RWPE2 (cell line): ENCODE measurements around the gene DCBLD2.

Experiments
- ATAC-seq: fragments of 200-7000 bp; cut with Tn5 transposase; 3 replicates; pipeline ENCODE4 v1.9.1; 2021; ENCODE audit warnings: low read depth
- DNase-seq: peaks from one replicate; pipeline ENCODE4 v3.0.0-alpha.2; 2020; ENCODE audit warnings: low spot score
- H3K27ac ChIP-seq: fragments of 450-650 bp; 2 replicates; pipeline ENCODE4 v1.5.1; 2017; ENCODE audit warnings: mild to moderate bottlenecking; ENCODE audit not compliant: poor library complexity, severe bottlenecking
- H3K27me3 ChIP-seq: fragments of 250-450 bp; sonication (Bioruptor Pico); 2 replicates; pipeline ENCODE4 v1.5.1; 2021; ENCODE audit warnings: mild to moderate bottlenecking, moderate library complexity; ENCODE audit not compliant: insufficient read depth, poor library complexity, severe bottlenecking
- H3K36me3 ChIP-seq: fragments of 250-450 bp; sonication (Bioruptor Pico); 2 replicates; pipeline ENCODE4 v1.5.1; 2020; ENCODE audit warnings: low read depth, mild to moderate bottlenecking, moderate library complexity
- H3K4me1 ChIP-seq: fragments of 250-450 bp; sonication (Bioruptor Pico); 2 replicates; pipeline ENCODE4 v1.5.1; 2021; ENCODE audit warnings: mild to moderate bottlenecking, moderate library complexity; ENCODE audit not compliant: insufficient read depth, poor library complexity, severe bottlenecking
- H3K4me3 ChIP-seq: fragments of 250-450 bp; sonication (Bioruptor Pico); 2 replicates; pipeline ENCODE4 v1.5.1; 2021; ENCODE audit warnings: mild to moderate bottlenecking, moderate library complexity; ENCODE audit not compliant: severe bottlenecking
- H3K9me3 ChIP-seq: fragments of 250-450 bp; sonication (Bioruptor Pico); 2 replicates; pipeline ENCODE4 v1.5.1; 2021; ENCODE audit warnings: mild to moderate bottlenecking, moderate library complexity; ENCODE audit not compliant: severe bottlenecking
- TF ChIP-seq, protein P1 (sequence below): fragments of 450-650 bp; IDR thresholded peaks from one replicate; pipeline ENCODE4 v1.5.1; 2017; ENCODE audit warnings: mild to moderate bottlenecking, moderate library complexity; ENCODE audit not compliant: poor library complexity, severe bottlenecking

DCBLD2 gene

DNA sequence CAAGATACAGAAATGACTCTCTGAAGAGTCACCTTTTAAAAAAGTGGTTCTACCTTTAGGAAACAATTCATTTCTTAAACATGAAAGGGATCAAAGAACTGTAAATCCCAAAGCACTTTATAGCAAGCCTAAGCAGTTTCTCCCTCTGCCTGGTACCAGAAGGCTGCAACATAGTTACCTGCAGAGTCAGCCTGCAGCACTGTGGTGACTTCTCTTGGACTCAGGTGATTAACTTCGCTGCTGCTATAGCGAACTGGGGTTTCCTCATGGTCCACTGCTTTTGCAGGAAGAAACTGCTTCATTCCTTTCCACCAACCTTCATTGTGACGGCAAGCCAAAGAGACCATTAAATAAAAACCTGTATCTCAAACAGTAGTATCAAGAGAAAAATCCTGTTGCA, 101.1 kb downstream of the DCBLD2 start:
- H3K4me3 ChIP-seq, result no peak overlapping the region
- H3K27ac ChIP-seq, result no peak overlapping the region
- DNase-seq (no peak), ATAC-seq (no peak)
- peaks cover 98% of the 10 kb centered on the region for H3K36me3 ChIP-seq
- TF ChIP-seq, protein P1, sequence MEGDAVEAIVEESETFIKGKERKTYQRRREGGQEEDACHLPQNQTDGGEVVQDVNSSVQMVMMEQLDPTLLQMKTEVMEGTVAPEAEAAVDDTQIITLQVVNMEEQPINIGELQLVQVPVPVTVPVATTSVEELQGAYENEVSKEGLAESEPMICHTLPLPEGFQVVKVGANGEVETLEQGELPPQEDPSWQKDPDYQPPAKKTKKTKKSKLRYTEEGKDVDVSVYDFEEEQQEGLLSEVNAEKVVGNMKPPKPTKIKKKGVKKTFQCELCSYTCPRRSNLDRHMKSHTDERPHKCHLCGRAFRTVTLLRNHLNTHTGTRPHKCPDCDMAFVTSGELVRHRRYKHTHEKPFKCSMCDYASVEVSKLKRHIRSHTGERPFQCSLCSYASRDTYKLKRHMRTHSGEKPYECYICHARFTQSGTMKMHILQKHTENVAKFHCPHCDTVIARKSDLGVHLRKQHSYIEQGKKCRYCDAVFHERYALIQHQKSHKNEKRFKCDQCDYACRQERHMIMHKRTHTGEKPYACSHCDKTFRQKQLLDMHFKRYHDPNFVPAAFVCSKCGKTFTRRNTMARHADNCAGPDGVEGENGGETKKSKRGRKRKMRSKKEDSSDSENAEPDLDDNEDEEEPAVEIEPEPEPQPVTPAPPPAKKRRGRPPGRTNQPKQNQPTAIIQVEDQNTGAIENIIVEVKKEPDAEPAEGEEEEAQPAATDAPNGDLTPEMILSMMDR, result no peak
- no peaks in the 10 kb centered on the region for H3K9me3 ChIP-seq
- no peaks in the 10 kb centered on the region for H3K27me3 ChIP-seq
- no peaks in the 10 kb centered on the region for H3K4me1 ChIP-seq

DNA sequence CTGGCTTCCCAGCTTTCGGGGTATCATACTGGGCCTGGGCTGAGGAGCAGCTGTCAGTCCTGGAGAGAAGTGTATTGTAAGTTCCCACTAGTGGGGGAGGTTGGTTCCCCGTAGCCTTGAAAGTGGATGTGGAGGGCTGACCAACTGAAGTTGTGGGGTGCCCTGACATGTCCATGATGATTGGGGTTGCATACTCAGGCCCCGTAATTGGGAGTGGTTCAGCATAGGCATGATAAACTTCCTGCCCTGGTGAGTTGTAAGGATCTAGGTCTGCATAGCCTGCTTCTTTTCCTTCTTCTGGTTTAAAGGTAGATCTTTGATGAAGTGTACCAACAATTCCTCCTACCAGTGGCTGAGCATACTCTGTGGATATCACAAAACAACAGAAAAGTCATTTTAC, 102.0 kb downstream of the DCBLD2 start:
- no peaks in the 10 kb centered on the region for H3K9me3 ChIP-seq
- H3K27ac ChIP-seq, result peak overlapping the region; percentile 15
- H3K27me3 ChIP-seq, result no peaks in the 10 kb centered on the region
- no peaks in the 10 kb centered on the region for H3K4me1 ChIP-seq
- TF ChIP-seq, protein P1, result no peak
- no peak overlapping the region for H3K4me3 ChIP-seq
- H3K36me3 ChIP-seq, result peaks cover 95% of the 10 kb centered on the region
- peak; percentile 25; the same call in 1 of the 3 replicates for ATAC-seq
- DNase-seq, result no peak

DNA sequence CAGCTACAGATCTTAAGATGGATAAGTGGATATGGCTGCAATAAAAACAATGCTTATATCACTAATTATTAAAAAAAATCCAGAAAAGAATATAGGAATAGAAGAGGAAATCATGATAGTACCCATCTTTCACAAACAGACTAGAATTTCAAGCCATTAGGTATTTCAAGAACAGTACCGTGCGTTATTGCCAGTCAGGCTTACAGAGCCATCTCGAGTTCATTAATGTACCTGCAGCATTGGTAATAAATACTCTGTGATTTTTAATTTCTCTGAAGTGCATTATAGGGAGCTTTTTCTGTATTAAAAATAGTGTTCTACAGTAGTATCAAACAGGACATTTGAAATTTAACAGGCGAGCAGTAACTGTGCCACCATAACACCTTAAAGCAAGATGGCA, 102.7 kb downstream of the DCBLD2 start:
- no peak overlapping the region for H3K4me3 ChIP-seq
- H3K27me3 ChIP-seq, result no peaks in the 10 kb centered on the region
- no peaks in the 10 kb centered on the region for H3K4me1 ChIP-seq
- no peak for ATAC-seq
- H3K36me3 ChIP-seq, result peaks cover 88% of the 10 kb centered on the region
- H3K27ac ChIP-seq, result peak overlapping the region; percentile 15
- no peaks in the 10 kb centered on the region for H3K9me3 ChIP-seq
- DNase-seq, result no peak
- TF ChIP-seq, protein P1, result peak; percentile 6

DNA sequence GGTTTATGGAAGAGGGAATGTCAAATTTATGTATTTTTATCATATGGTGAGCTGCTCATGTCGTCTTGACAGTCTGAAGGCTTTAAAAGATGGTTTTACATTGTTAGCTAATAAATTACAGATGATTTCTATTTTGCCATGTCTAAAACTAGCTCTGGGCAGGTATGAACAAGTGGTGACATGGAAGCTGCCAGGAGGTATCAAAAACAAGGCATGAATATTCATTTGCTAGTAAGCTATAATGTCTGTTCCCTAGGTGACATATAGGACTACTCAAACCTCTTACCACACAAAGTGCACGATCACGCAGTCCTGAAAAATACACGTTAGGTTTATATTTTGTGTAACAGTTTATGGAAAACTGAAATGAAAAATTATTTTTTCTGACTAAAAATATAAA, 103.6 kb downstream of the DCBLD2 start:
- Histone ChIP-seq H3K36me3 (peaks cover 79% of the 10 kb centered on the region), H3K4me3 (no peak overlapping the region), H3K4me1 (no peaks in the 10 kb centered on the region), H3K27me3 (no peaks in the 10 kb centered on the region), H3K27ac (no peak overlapping the region), H3K9me3 (no peaks in the 10 kb centered on the region)
- TF ChIP-seq, protein P1, result no peak
- ATAC-seq (no peak), DNase-seq (no peak)

DNA sequence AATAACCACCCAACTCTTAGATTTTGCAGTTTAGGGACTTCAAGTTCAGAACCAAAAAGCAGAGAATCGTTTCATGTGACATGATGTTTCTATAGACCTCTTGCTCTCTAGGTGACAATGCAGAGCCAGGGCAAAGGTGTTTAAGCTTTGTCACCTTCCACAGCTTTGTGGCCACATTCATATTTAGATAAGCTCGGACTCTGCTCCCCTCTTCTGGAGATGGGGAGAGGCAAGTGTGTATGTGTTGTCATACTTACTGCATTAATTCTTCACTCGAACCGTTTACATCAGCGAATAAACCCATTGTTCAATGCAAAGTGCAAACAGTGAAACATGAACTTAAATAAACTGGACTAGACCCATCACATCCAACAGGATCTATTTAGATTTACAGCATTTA, 105.2 kb downstream of the DCBLD2 start:
- TF ChIP-seq, protein P1, result no peak
- Histone ChIP-seq H3K27ac (no peak overlapping the region), H3K4me1 (no peaks in the 10 kb centered on the region), H3K9me3 (no peaks in the 10 kb centered on the region), H3K4me3 (no peak overlapping the region), H3K27me3 (no peaks in the 10 kb centered on the region), H3K36me3 (peaks cover 63% of the 10 kb centered on the region)
- DNase-seq (no peak), ATAC-seq (no peak)
